T47D (cell line): Measurements from ENCODE around the gene NPIPB5.
"Not testable (repeated sequence)": the region's sequence is repeated elsewhere in the genome, so short reads cannot be mapped to it uniquely, and the experiment has no call there.

Experiments
- DNase-seq, 2 experiments: peaks; one replicate each; pipeline versions ENCODE4 v3.0.0 to v3.0.0-alpha.2; 2011 to 2012; ENCODE audit warnings: low read depth in 1 of 2, low spot score in 1 of 2
- in situ Hi-C: cut with HindIII; loops from 2 replicates; pipeline ENCODE4 v1.10.0; 2016; ENCODE audit warnings: low sequenced_read_pairs, low pct_unique_long_range_greater_than_20kb

Gene NPIPB5

DNA sequence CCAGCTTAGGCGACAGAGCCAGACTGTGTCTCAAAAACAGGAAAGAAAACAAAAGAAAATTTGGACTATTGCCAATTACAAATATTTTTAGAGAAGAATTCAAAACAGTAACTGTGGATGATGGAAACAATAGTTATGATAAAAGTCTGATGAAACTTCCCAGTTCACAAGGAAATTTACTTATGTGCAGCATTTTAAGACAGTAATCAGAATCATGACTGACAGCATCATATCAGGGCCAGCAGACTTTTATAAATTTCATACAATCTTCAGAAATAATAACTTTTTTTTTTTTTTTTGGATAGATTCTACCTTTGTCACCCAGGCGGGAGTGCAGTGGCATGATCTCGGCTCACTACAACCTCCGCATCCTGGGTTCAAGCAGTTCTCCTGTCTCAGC lies at the start of gene NPIPB5:
Gene NPIPB5 (plus strand): TSS at position 301 of the 400 bp plus-strand sequence. CDS start 2,911 bp downstream, outside the sequence.
- DNase-seq, in situ Hi-C loops: not testable (repeated sequence)

- DNase-seq, in situ Hi-C loops: not testable (repeated sequence)
Observed at GRCh38 chr16:22468846-22469245, 41.8 kb upstream of the NPIPB5 start.

GRCh38 chr16:22537996-22538395 lies 27.3 kb downstream of the NPIPB5 start:
- in situ Hi-C loops, DNase-seq: not testable (repeated sequence)

DNA sequence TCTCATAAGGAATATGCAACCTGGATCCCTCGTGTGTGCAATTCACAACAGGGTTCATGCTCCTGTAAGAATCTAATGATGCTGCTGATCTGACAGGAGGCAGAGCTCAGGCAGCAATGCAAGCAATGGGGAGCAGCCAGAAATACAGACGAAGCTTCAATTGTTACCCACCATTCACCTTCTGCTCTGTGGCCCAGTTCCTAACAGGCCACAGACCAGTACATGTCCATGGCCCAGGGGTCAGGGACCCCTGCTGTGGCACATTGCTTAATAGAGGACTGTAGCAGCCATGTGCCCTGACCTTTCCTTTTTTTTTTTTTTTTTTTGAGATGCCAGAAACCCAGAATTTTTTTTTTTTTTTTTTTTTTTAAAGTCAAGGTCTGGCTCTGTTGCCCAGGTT lies 34.1 kb downstream of the NPIPB5 start:
- DNase-seq, in situ Hi-C loops: not testable (repeated sequence)

DNA sequence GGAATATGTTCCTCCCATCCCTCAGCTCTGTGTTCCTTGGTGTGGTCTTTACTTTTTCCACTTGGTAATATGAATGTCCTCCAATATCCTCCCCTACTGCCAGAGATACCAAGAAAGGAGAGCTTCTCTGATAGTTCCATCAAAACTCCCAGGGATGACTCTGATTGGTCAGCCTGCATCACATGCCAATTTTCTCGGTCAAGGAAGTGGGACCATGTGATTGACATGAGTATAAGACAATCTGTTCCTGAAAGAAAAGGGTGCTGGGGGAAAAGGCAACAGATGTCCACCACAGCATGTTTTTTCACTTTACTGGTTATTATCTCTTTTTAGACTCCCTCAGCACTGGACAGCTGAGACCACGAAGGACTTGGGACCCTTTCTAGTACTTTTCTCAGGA lies 35.9 kb downstream of the NPIPB5 start:
- DNase-seq, in situ Hi-C loops: not testable (repeated sequence)

- DNase-seq, in situ Hi-C loops: not testable (repeated sequence)
Observed at GRCh38 chr16:22547170-22547765, 36.6 kb downstream of the NPIPB5 start.

DNA sequence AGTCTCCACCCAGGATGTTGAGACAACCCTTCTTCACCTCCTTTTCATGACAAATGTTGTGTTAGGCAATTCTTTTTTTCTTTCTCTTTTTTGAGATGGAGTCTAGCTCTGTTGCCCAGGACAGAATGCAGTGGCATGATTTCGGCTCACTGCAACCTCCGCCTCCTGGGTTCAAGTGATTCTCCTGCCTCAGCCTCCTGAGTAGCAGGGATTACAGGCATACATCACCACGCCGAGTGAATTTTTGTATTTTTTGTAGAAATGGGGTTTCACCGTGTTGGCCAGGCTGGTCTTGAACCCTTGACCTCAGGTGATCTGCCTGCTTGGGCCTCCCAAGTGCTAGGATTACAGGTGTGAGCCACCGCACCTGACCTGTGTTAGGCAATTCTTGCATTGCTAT lies 39.2 kb downstream of the NPIPB5 start:
- in situ Hi-C loops, result not testable (repeated sequence)

GRCh38 chr16:22551143-22551542 lies 40.5 kb downstream of the NPIPB5 start:
- DNase-seq, in situ Hi-C loops: not testable (repeated sequence)

More for the DNA sequence above, 39.2 kb downstream of the NPIPB5 start:
- not testable (repeated sequence) for DNase-seq

DNA sequence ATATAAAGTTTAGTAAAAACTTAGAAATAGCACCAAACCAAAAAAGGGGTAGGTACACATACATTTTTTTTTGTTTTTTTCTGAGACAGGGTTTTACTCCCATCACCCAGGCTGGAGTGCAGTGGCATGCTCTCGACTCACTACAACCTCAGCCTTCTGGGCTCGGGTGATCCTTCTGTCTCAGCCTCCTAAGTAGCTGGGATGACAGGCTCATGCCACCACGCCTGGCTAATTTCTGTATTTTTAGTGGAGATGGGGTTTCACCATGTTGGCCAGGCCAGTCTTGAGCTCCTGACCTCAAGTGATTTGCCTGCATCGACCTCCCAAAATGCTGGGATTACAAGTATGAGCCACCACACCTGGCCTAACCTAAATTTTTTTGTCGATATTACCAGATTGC lies 41.0 kb downstream of the NPIPB5 start:
- in situ Hi-C loops, DNase-seq: not testable (repeated sequence)

GRCh38 chr16:22556759-22557158 lies 46.1 kb downstream of the NPIPB5 start:
- DNase-seq, in situ Hi-C loops: not testable (repeated sequence)
